B cell (primary cell): ENCODE results near the gene ZNF724. TPM values are rescaled to one million over a fixed set of nuclear protein-coding genes. Genes with fewer than 3 reads are reported as not detected.
"Not testable (repeated sequence)": the region's sequence is repeated elsewhere in the genome, so short reads cannot be mapped to it uniquely, and the experiment has no call there.

Experiments used
- ATAC-seq: fragments of 200-7000 bp; cut with Tn5 transposase; one replicate; pipeline ENCODE4 v1.10.0; 2021; ENCODE audit warnings: low read depth, mild to moderate bottlenecking, moderate number of reproducible peaks, moderate library complexity
- CTCF ChIA-PET: fragments of 350-600 bp; sonication (Branson Sonifier 250); formaldehyde crosslinking; loops from one replicate; lab custom pipeline; 2021; ENCODE audit warnings: antibody characterized with exemption, inconsistent platforms; lab: Charles Lee
- POLR2A ChIA-PET: fragments of 350-600 bp; sonication (Branson Sonifier 250); formaldehyde crosslinking; loops from one replicate; lab custom pipeline; 2021; ENCODE audit warnings: antibody characterized with exemption; lab: Charles Lee
- DNase-seq: peaks from one replicate; pipeline ENCODE4 v3.0.0; 2013
- H2AFZ ChIP-seq: 2 replicates; pipeline ENCODE4 v1.6.1; 2012; ENCODE audit warnings: mild to moderate bottlenecking, low read depth, low read length; ENCODE audit not compliant: insufficient read depth, poor library complexity, severe bottlenecking
- H3K27ac ChIP-seq, 2 donors: 1 replicate in 1 of 2; 2 replicates in 1 of 2; pipeline ENCODE4 v1.5.1; 2012 to 2013; ENCODE audit warnings: low read length in 2 of 2, mild to moderate bottlenecking in 2 of 2, moderate library complexity in 1 of 2
- H3K27me3 ChIP-seq, 4 experiments: fragments of 200-600 bp in 1 of 4; sonication (generic) in 1 of 4; replicated peaks in 1 of 4; 1 replicate in 2 of 4; 2 replicates in 2 of 4; pipeline versions ENCODE4 v1.6.1 to v1.7.0; 2013 to 2016; ENCODE audit warnings: low read length in 3 of 4, mild to moderate bottlenecking in 2 of 4, mixed read lengths in 1 of 4, moderate library complexity in 1 of 4; ENCODE audit not compliant: insufficient read depth in 4 of 4, control insufficient read depth in 3 of 4; ENCODE audit errors: control extremely low read depth in 1 of 4
- H3K36me3 ChIP-seq, 2 experiments: replicated peaks in 1 of 2; 1 replicate in 1 of 2; 2 replicates in 1 of 2; pipeline versions ENCODE4 v1.6.1 to v1.7.1; 2013; ENCODE audit warnings: low read length in 1 of 2; ENCODE audit not compliant: insufficient read depth in 2 of 2, control insufficient read depth in 1 of 2; ENCODE audit errors: control extremely low read depth in 1 of 2, extremely low read depth in 1 of 2
- H3K4me1 ChIP-seq, 2 donors: fragments of 200-600 bp in 1 of 2; sonication (generic) in 1 of 2; 1 replicate in 1 of 2; 2 replicates in 1 of 2; pipeline versions ENCODE4 v1.5.1 to v1.6.1; 2013 to 2017; ENCODE audit warnings: low read length in 2 of 2; ENCODE audit not compliant: control insufficient read depth in 2 of 2, insufficient read depth in 2 of 2
- H3K4me2 ChIP-seq: replicated peaks from 2 replicates; pipeline ENCODE3; 2012; ENCODE audit warnings: mild to moderate bottlenecking, low read depth, low read length; ENCODE audit not compliant: poor library complexity, severe bottlenecking
- H3K4me3 ChIP-seq, 5 experiments: fragments of 200-600 bp in 1 of 5; sonication (generic) in 1 of 5; 1 replicate in 3 of 5; 2 replicates in 2 of 5; pipeline versions ENCODE4 v1.5.1 to v1.7.0; 2011 to 2016; ENCODE audit warnings: low read length in 4 of 5, mild to moderate bottlenecking in 4 of 5, low read depth in 2 of 5, control low read depth in 1 of 5, moderate library complexity in 1 of 5; ENCODE audit not compliant: insufficient read depth in 1 of 5; ENCODE audit errors: control extremely low read depth in 1 of 5, extremely low read depth in 1 of 5
- H3K79me2 ChIP-seq: fragments of 200-600 bp; sonication (generic); one replicate; pipeline ENCODE4 v1.6.0; 2016; ENCODE audit warnings: low read length; ENCODE audit not compliant: control insufficient read depth, insufficient read depth
- H3K9ac ChIP-seq: fragments of 200-600 bp; sonication (generic); 2 replicates; pipeline ENCODE4 v1.6.1; 2017; ENCODE audit warnings: mild to moderate bottlenecking, low read length, moderate library complexity
- H3K9me3 ChIP-seq, 3 donors: one replicate each; pipeline versions ENCODE4 v1.6.1 to v1.7.1; 2013; ENCODE audit warnings: low read length in 2 of 3; ENCODE audit not compliant: control insufficient read depth in 2 of 3, insufficient read depth in 1 of 3; ENCODE audit errors: control extremely low read depth in 1 of 3
- H4K20me1 ChIP-seq: 2 replicates; pipeline ENCODE4 v1.6.0; 2012; ENCODE audit warnings: mild to moderate bottlenecking, low read length; ENCODE audit not compliant: insufficient read depth, control insufficient read depth, poor library complexity, severe bottlenecking
- H3K27ac Mint-ChIP-seq: one replicate; pipeline ENCODE4 v1.8.0; 2021; ENCODE audit warnings: mixed read lengths
- H3K27me3 Mint-ChIP-seq: one replicate; pipeline ENCODE4 v1.8.0; 2021; ENCODE audit warnings: mixed read lengths
- H3K4me1 Mint-ChIP-seq: one replicate; pipeline ENCODE4 v1.8.0; 2021; ENCODE audit warnings: mixed read lengths
- H3K4me3 Mint-ChIP-seq: one replicate; pipeline ENCODE4 v1.8.0; 2021; ENCODE audit warnings: mixed read lengths
- H3K9me3 Mint-ChIP-seq: one replicate; pipeline ENCODE4 v1.8.0; 2022; ENCODE audit warnings: mixed read lengths; ENCODE audit not compliant: insufficient read depth
- CTCF ChIP-seq: fragments of 200-600 bp; IDR thresholded peaks from one replicate; pipeline ENCODE4 v1.8.0; 2022; ENCODE audit warnings: antibody characterized with exemption, mild to moderate bottlenecking
- EZH2 ChIP-seq: IDR thresholded peaks from 2 replicates; pipeline ENCODE4 v1.6.1; 2012; ENCODE audit warnings: borderline replicate concordance, low read depth, mild to moderate bottlenecking, moderate library complexity, low read length; ENCODE audit not compliant: insufficient read depth, poor library complexity, severe bottlenecking
- WGBS: methylation state at CpG from one replicate; pipeline ENCODE4 v1.1.5; 2013; ENCODE audit warnings: missing lambda C conversion rate; ENCODE audit not compliant: insufficient coverage; 5-methylcytosine and 5-hydroxymethylcytosine counted together
- intact Hi-C: fragments of 100-400 bp; cut with micrococcal nuclease; formaldehyde crosslinking; loops from one replicate; pipeline ENCODE4 v1.10.0; 2022
- polyA minus RNA-seq: library from RNA; depleted of rRNA, polyadenylated mRNA; stranded (reverse); fragments of >200 nt; gene quantifications from 2 replicates; pipeline ENCODE4 v1.2.3, GENCODE V29; 2012
- polyA plus RNA-seq: library from polyadenylated mRNA; depleted of rRNA; stranded (reverse); fragments of >200 nt; gene quantifications from 2 replicates; pipeline ENCODE4 v1.2.3, GENCODE V29; 2012
- total RNA-seq, 2 donors: library from RNA; stranded (reverse); fragments of 120-200 nt in 1 of 2; gene quantifications; 1 replicate in 1 of 2; 2 replicates in 1 of 2; pipeline versions ENCODE4 v1.2.3 to v1.2.4, GENCODE V29; 2013 to 2022

ZNF724 gene
- total RNA-seq (7.9 and 10.0 TPM in 2 replicates), polyA plus RNA-seq (0.94 and 1.6 TPM in 2 replicates), polyA minus RNA-seq (7.4 and 10.3 TPM in 2 replicates)
- 9.3 TPM for total RNA-seq (2013)

GRCh38 chr19:23249911-23250649 is at the start of gene ZNF724:
Gene ZNF724 (minus strand): TSS chr19:23250394. CDS start chr19:23250242, 152 bp downstream.
- CTCF ChIA-PET: interaction anchor here (2.9 kb wide), 1 partner anchor 23 kb away, joined by 12 read pairs; no protein-coding TSS in a partner anchor
- peak within 1 kb of the TSS; percentile 96 for H2AFZ ChIP-seq

GRCh38 chr19:23294141-23294540 is 43.9 kb upstream of the ZNF724 start:
- H3K4me1 ChIP-seq: no peaks in the 10 kb centered on the region
- no peaks in the 10 kb centered on the region for H3K4me1 Mint-ChIP-seq
- ChIA-PET CTCF (no interaction called here), POLR2A (no interaction called here)
- no peak overlapping the region for H3K9ac ChIP-seq
- H3K27me3 ChIP-seq: no peaks in the 10 kb centered on the region
- H3K9me3 Mint-ChIP-seq: peaks cover 6% of the 10 kb centered on the region
- H3K9me3 ChIP-seq: peaks cover 0 to 11% (median 0%) of the 10 kb centered on the region in 3 donors
- no peaks in the 10 kb centered on the region for H3K36me3 ChIP-seq
- H2AFZ ChIP-seq: no peak overlapping the region
- no peak for ATAC-seq
- DNase-seq: no peak
- WGBS: 83% methylated on average over 1 of the region's 4 CpGs
- no peak overlapping the region for H3K4me3 Mint-ChIP-seq
- no peak overlapping the region for H3K4me3 ChIP-seq
- no peaks in the 10 kb centered on the region for H3K27me3 Mint-ChIP-seq
- H3K79me2 ChIP-seq: no peaks in the 10 kb centered on the region
- H3K27ac Mint-ChIP-seq: no peak overlapping the region
- H3K27ac ChIP-seq: no peak overlapping the region
- intact Hi-C loops: no loop called here
- no peak overlapping the region for H3K4me2 ChIP-seq
- H4K20me1 ChIP-seq: no peaks in the 10 kb centered on the region
- no peak for TF ChIP-seq CTCF
- TF ChIP-seq EZH2: no peak

More at GRCh38 chr19:23249911-23250649, at the start of gene ZNF724:
- ATAC-seq (peak; percentile 100), DNase-seq (peak; percentile 92)
- Histone ChIP-seq H3K9me3 (peaks cover 0 to 4% (median 2%) of the 10 kb centered on the region in 3 donors), H3K9ac (peak within 1 kb of the TSS; percentile 88), H3K4me3 (peak within 1 kb of the TSS; percentile 39 to 98 (median 87)), H3K79me2 (peaks cover 26% of the 10 kb centered on the region), H3K27ac (peak within 1 kb of the TSS; percentile 59 to 67), H3K27me3 (no peaks in the 10 kb centered on the region), H3K36me3 (peaks cover 0 to 1% of the 10 kb centered on the region in 2 experiments), H4K20me1 (no peaks in the 10 kb centered on the region), H3K4me2 (peak within 1 kb of the TSS; percentile 88), H3K4me1 (peaks cover 5 to 11% of the 10 kb centered on the region in 2 donors)
- Mint-ChIP-seq H3K27ac (peak within 1 kb of the TSS; percentile 88), H3K4me3 (peak within 1 kb of the TSS; percentile 98), H3K27me3 (no peaks in the 10 kb centered on the region), H3K9me3 (no peaks in the 10 kb centered on the region), H3K4me1 (peaks cover 12% of the 10 kb centered on the region)
- POLR2A ChIA-PET: interaction anchor here (1.1 to 1.4 kb wide), 4 partner anchors 24 to 1745 kb away, joined by 4 to 10 read pairs (median 6); partner anchors contain the start of genes ZNF254, ZNF429 and ZNF91
- no peak for TF ChIP-seq EZH2
- under 1% methylated on average over 29 of the region's 32 CpGs for WGBS
- intact Hi-C loops: loop anchor here (1.0 to 2.0 kb wide), 3 partner anchors 24 to 145 kb away; partner anchors contain the start of genes ZNF730 and ZNF91

GRCh38 chr19:23289966-23290365 is 39.8 kb upstream of the ZNF724 start:
- intact Hi-C loops, H3K27me3 ChIP-seq, ATAC-seq, DNase-seq, CTCF ChIA-PET, H3K79me2 ChIP-seq, H3K4me3 Mint-ChIP-seq, H4K20me1 ChIP-seq, POLR2A ChIA-PET, H3K9ac ChIP-seq, H3K36me3 ChIP-seq, H3K4me2 ChIP-seq, H3K27ac Mint-ChIP-seq, H3K4me1 Mint-ChIP-seq, H3K27me3 Mint-ChIP-seq, H3K4me1 ChIP-seq, H2AFZ ChIP-seq, H3K9me3 Mint-ChIP-seq, H3K27ac ChIP-seq, H3K4me3 ChIP-seq: not testable (repeated sequence)
- peaks cover 0 to 11% (median 1%) of the 10 kb centered on the region in 3 donors for H3K9me3 ChIP-seq
- WGBS: 98% methylated on average over 26 of the region's 26 CpGs
